GM12878 (cell line): ENCODE data around the gene FALEC. TPM values are rescaled to one million over a fixed set of nuclear protein-coding genes. Genes with fewer than 3 reads are reported as not detected.

ENCODE experiments used
- CBX3 ChIP-seq: fragments of 200-600 bp; sonication (generic); IDR thresholded peaks from 2 replicates; pipeline ENCODE4 v1.6.1; 2016; ENCODE audit warnings: low read depth, borderline replicate concordance
- EED ChIP-seq: sonication (generic); IDR thresholded peaks from 2 replicates; pipeline ENCODE4 v1.6.1; 2016; ENCODE audit warnings: antibody characterized with exemption, low read depth
- ELK1 ChIP-seq: IDR thresholded peaks from 2 replicates; pipeline ENCODE4 v1.6.1; 2012; ENCODE audit warnings: low read depth, low read length, improper control_type of control experiment
- FOXM1 ChIP-seq: IDR thresholded peaks from 2 replicates; pipeline ENCODE4 v1.6.1; 2012; ENCODE audit warnings: low read depth, mild to moderate bottlenecking, inconsistent platforms, low read length, moderate library complexity
- HDGF ChIP-seq: fragments of 450-650 bp; IDR thresholded peaks from 2 replicates; pipeline ENCODE4 v1.6.1; 2016; ENCODE audit warnings: antibody characterized with exemption
- IKZF2 ChIP-seq, 2 experiments: fragments of 450-650 bp; IDR thresholded peaks; 2 replicates each; pipeline ENCODE4 v1.6.1; 2017; ENCODE audit warnings: mild to moderate bottlenecking in 2 of 2, moderate library complexity in 2 of 2
- JUNB ChIP-seq: IDR thresholded peaks from 2 replicates; pipeline ENCODE4 v1.6.1; 2016; ENCODE audit warnings: antibody characterized with exemption, mild to moderate bottlenecking
- LARP7 ChIP-seq: fragments of 450-650 bp; IDR thresholded peaks from 2 replicates; pipeline ENCODE4 v1.6.1; 2017; ENCODE audit warnings: mild to moderate bottlenecking
- RCOR1 ChIP-seq: conservative IDR thresholded peaks from 2 replicates; pipeline ENCODE4 v1.6.1; 2012; ENCODE audit warnings: low read depth, low read length, improper control_type of control experiment
- RELB ChIP-seq: fragments of 450-650 bp; IDR thresholded peaks from 2 replicates; pipeline ENCODE4 v1.6.1; 2017; ENCODE audit warnings: low read depth, mild to moderate bottlenecking, moderate library complexity
- SIN3A ChIP-seq: IDR thresholded peaks from 2 replicates; pipeline ENCODE4 v1.6.1; 2012; ENCODE audit warnings: low read depth, low read length, improper control_type of control experiment
- SKIL ChIP-seq: fragments of 450-650 bp; IDR thresholded peaks from 2 replicates; pipeline ENCODE4 v1.6.1; 2017; ENCODE audit warnings: mild to moderate bottlenecking, low read depth, inconsistent platforms; ENCODE audit not compliant: poor library complexity, severe bottlenecking
- SREBF1 ChIP-seq: IDR thresholded peaks from 2 replicates; pipeline ENCODE4 v1.6.1; 2012; ENCODE audit warnings: mild to moderate bottlenecking, low read length
- WRNIP1 ChIP-seq: IDR thresholded peaks from 2 replicates; pipeline ENCODE4 v1.6.1; 2011; ENCODE audit warnings: low read depth, low read length, improper control_type of control experiment, borderline replicate concordance
- ZBTB11 ChIP-seq: fragments of 450-650 bp; formaldehyde crosslinking; IDR thresholded peaks from 2 replicates; pipeline ENCODE4 v1.5.0; 2022; ENCODE audit warnings: mild to moderate bottlenecking, missing genetic modification characterization
- ZNF687 ChIP-seq: fragments of 450-650 bp; IDR thresholded peaks from 2 replicates; pipeline ENCODE4 v1.6.1; 2017; ENCODE audit warnings: mild to moderate bottlenecking, moderate library complexity
- polyA plus RNA-seq, 11 experiments: library from polyadenylated mRNA; depleted of rRNA in 4 of 11; unstranded in 6 of 11; stranded (reverse) in 5 of 11; fragments of >200 nt; fragmentation: Nextera tagmentation in 4 of 11; fragmentation: Illumina TruSeq in 1 of 11; extraction: Ambion mirVana in 4 of 11; extraction: Trizol in 1 of 11; gene quantifications; 1 replicate in 1 of 11; 2 replicates in 10 of 11; pipeline versions ENCODE4 v1.2.1 to v1.2.3, GENCODE V29; 2011 to 2016; ENCODE audit warnings: inconsistent platforms in 2 of 11, missing spikeins in 2 of 11, low read depth in 1 of 11
- total RNA-seq, 4 experiments: library from RNA; depleted of rRNA in 3 of 4; stranded (reverse); fragments of >200 nt in 3 of 4; fragmentation: Illumina TruSeq in 1 of 4; extraction: Trizol in 1 of 4; gene quantifications; 2 replicates each; pipeline versions ENCODE4 v1.2.1 to v1.2.3, GENCODE V29; 2013 to 2021

The FALEC gene
- total and polyA plus RNA-seq, 10 of the 15 experiments (the other 5 are each of a cell fraction or from before 2014, with no cell fraction given) = 0.21 to 0.71 (median 0.32) TPM; not detected in 3

- TF ChIP-seq ZNF687 = 0 out of 2 replicates have a peak, but pooled peaks have one; percentile 33
- peak; percentile 29; the same call in 1 of the 2 replicates for TF ChIP-seq WRNIP1
- TF ChIP-seq RCOR1 = no peak
- no peak for TF ChIP-seq JUNB
- peak; percentile 58; the same call in 1 of the 2 replicates for TF ChIP-seq EED
- TF ChIP-seq CBX3 = no peak
- TF ChIP-seq HDGF = peak; percentile 44; the same call in 1 of the 2 replicates
- TF ChIP-seq FOXM1 = 0 out of 2 replicates have a peak, but pooled peaks have one; percentile 38
- TF ChIP-seq SKIL = no peak
- TF ChIP-seq IKZF2 (IDR thresholded peaks at IDR 0.05) = peak; percentile 47 to 59
- TF ChIP-seq LARP7 = peak; percentile 14; the same call in 1 of the 2 replicates
- peak; percentile 17; the same call in 1 of the 2 replicates for TF ChIP-seq ELK1
- peak; percentile 15; the same call in 1 of the 2 replicates for TF ChIP-seq ZBTB11 (CRISPR knock-in tag)
- TF ChIP-seq SREBF1 = no peak
- TF ChIP-seq RELB = 0 out of 2 replicates have a peak, but pooled peaks have one; percentile 17
- TF ChIP-seq SIN3A = peak; percentile 58; the same call in 1 of the 2 replicates
These were observed 62.9 kb downstream of the FALEC start (continued) for GRCh38 chr1:150578272-150579109.
